ENCODE measurements around the gene CD70.
"Not testable (repeated sequence)": the region's sequence is repeated elsewhere in the genome, so short reads cannot be mapped to it uniquely, and the experiment has no call there.

CD70 gene

GRCh38 chr19:6570764-6571163 lies 20.2 kb downstream of the CD70 start:
- no peak for DNase-seq (ENCODE audit: low spot score)

- DNase-seq (ENCODE audit: low spot score): no peak
Measured at GRCh38 chr19:6568816-6569215, 22.1 kb downstream of the CD70 start.

- no peak for DNase-seq (ENCODE audit: low spot score)
Measured at GRCh38 chr19:6568010-6568526, 22.9 kb downstream of the CD70 start.

- DNase-seq (ENCODE audit: low spot score): not testable (repeated sequence)
Measured at GRCh38 chr19:6566727-6567126, 24.2 kb downstream of the CD70 start.

- DNase-seq (ENCODE audit: low spot score): no peak
Measured at GRCh38 chr19:6564393-6564792, 26.6 kb downstream of the CD70 start.

GRCh38 chr19:6562437-6562836 lies 28.5 kb downstream of the CD70 start:
- DNase-seq (ENCODE audit: low spot score): not testable (repeated sequence)

GRCh38 chr19:6556480-6557195 lies 34.3 kb downstream of the CD70 start:
- no peak for DNase-seq (ENCODE audit: low spot score)

- DNase-seq (ENCODE audit: low spot score): no peak
Measured at GRCh38 chr19:6556043-6556449, 34.9 kb downstream of the CD70 start.

GRCh38 chr19:6551607-6552450 lies 39.1 kb downstream of the CD70 start:
- no peak for DNase-seq (ENCODE audit: low spot score)

GRCh38 chr19:6551091-6551490 lies 39.9 kb downstream of the CD70 start:
- no peak for DNase-seq (ENCODE audit: low spot score)

GRCh38 chr19:6550679-6551078 lies 40.3 kb downstream of the CD70 start:
- not testable (repeated sequence) for DNase-seq (ENCODE audit: low spot score)

- no peak for DNase-seq (ENCODE audit: low spot score)
Measured at GRCh38 chr19:6543866-6544347, 47.0 kb downstream of the CD70 start.

GRCh38 chr19:6540918-6541689 lies 49.8 kb downstream of the CD70 start:
- DNase-seq (ENCODE audit: low spot score): no peak

- no peak for DNase-seq (ENCODE audit: low spot score)
Measured at GRCh38 chr19:6539514-6539913, 51.4 kb downstream of the CD70 start.

Data from putamen (tissue), 1 donor.